Fibroblast of skin of left biceps (primary cell): Measurements from ENCODE around the gene TMBIM4.

ENCODE experiments used
- DNase-seq, 2 experiments: peaks; one replicate each; pipeline ENCODE4 v3.0.0-alpha.2; 2013; ENCODE audit warnings: low read depth in 2 of 2

Gene TMBIM4

DNA sequence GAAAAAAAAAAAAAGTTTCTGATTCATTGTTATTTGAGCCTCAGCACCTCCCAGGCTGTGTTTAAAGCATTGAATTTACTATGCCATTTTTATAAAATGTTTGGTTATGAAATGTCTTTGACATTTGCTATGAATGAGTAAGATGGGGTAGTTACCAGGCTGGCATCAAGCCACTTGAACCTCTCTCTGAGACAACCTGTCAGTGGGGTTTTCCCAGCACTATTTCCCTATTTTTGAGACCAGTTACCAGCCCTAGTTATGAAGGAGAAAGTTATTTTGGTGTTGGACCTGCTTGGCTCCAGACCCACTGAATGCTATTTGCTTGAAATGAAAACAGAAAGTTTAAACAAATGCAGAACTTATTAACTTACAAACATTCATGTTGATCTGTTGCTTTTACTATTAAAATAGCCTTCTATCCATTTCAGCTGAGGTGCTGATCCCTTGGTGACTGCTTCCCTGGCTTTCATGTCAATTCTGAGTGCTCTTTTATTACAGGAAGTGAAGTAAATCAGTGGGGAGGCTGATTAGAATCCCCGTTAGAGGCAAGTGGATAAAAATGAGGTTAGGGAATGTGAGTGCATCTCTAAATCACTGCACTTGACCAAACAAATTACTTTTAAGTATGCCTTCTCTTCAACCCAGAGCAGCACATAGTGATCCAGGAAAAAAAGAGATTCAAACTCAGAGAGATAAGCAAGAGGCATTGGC, 77.1 kb downstream of the TMBIM4 start:
- no peak for DNase-seq

DNA sequence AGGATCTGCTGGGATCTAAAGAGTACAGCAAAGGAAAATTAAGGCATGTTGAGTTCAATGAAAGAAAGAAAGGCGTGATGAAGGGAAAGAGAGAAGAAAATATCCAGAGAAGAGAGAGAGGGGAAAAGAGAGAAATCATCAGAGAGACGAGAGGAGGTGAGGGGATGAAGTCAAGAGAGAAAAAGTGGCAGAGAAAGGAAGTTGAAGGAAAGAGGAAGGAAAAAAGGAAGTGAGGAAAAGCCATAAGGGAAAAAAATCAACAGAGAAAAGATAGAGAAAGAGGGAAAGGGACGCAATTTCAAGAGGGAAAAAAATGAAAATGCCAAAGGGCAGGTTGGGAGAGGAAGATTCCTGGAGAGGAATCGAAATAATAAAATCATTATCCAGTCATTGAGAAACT, 79.6 kb downstream of the TMBIM4 start:
- no peak for DNase-seq

DNA sequence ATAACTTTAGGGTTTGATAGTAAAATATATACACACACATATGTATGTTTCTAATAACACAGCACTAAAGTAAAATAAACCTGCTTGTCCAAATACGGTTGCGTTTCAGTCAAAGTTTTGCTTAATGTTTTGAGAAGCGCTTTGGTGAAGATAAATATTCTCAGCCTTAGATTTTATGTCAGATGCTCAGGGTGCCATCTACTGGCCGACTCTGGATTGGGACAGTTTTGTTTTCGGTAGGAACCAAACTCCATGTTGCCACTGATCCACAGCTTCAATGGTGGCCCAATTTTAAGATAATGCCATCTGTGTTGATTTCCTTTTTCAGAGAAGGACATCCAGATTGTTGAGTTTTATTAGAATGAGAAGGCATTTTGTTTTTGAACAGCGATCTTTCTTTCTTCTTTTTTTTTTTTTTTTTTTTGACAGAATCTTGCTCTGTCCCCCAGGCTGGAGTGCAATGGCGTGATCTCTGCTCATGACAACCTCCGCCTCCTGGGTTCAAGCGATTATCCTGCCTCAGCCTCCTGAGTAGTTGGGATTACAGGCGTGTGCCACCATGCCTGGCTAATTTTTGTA, 82.3 kb downstream of the TMBIM4 start:
- peak; percentile 47 to 59 for DNase-seq

GRCh38 chr12:66085998-66086397, 83.8 kb downstream of the TMBIM4 start:
- no peak for DNase-seq
